Upper lobe of right lung (tissue), 1 donor: ENCODE results near the gene FAM83B. TPM values are rescaled to one million over a fixed set of nuclear protein-coding genes. Genes with fewer than 3 reads are reported as not detected.

Source experiments
- ATAC-seq: fragments of 200-7000 bp; cut with Tn5 transposase; one replicate; pipeline ENCODE4 v1.9.1; 2020; ENCODE audit warnings: mild to moderate bottlenecking, moderate library complexity
- DNase-seq: peaks from one replicate; pipeline ENCODE4 v3.0.0-alpha.2; 2020
- H3K27ac ChIP-seq: fragments of 200-600 bp; one replicate; pipeline ENCODE4 v1.8.0; 2022
- H3K27me3 ChIP-seq: fragments of 200-600 bp; one replicate; pipeline ENCODE4 v1.8.0; 2022; ENCODE audit warnings: mild to moderate bottlenecking
- H3K36me3 ChIP-seq: fragments of 200-600 bp; one replicate; pipeline ENCODE4 v1.8.0; 2022
- H3K4me1 ChIP-seq: fragments of 200-600 bp; one replicate; pipeline ENCODE4 v1.8.0; 2022
- H3K4me3 ChIP-seq: fragments of 200-600 bp; one replicate; pipeline ENCODE4 v1.8.0; 2022; ENCODE audit warnings: mild to moderate bottlenecking
- H3K9me3 ChIP-seq: fragments of 200-600 bp; one replicate; pipeline ENCODE4 v1.8.0; 2022
- CTCF ChIP-seq: fragments of 200-600 bp; IDR thresholded peaks from one replicate; pipeline ENCODE4 v1.8.0; 2022; ENCODE audit warnings: antibody characterized with exemption
- intact Hi-C: fragments of 100-400 bp; cut with DNase I; formaldehyde crosslinking; loops from one replicate; pipeline ENCODE4 v1.11.0; 2022
- total RNA-seq: library from RNA; stranded (reverse); fragmentation: NEBNext Ultra II Directional; extraction: Animal tissue kit (Norgen Biotek cat#: 25700); gene quantifications from one replicate; pipeline ENCODE4 v1.2.1, GENCODE V29; 2021
- donor health status: DM: no; HTN: yes; CAD: no; lungs with severe emphysema.

Gene FAM83B
- total RNA-seq, 1 donor from 2014 or later = 0.20 TPM

- no peak for TF ChIP-seq CTCF
- no peaks in the 10 kb centered on the region for H3K27me3 ChIP-seq
- ATAC-seq (no peak), DNase-seq (no peak)
- no peak overlapping the region for H3K27ac ChIP-seq
- H3K4me1 ChIP-seq = no peaks in the 10 kb centered on the region
- no peak overlapping the region for H3K4me3 ChIP-seq
- no peaks in the 10 kb centered on the region for H3K36me3 ChIP-seq
- no peaks in the 10 kb centered on the region for H3K9me3 ChIP-seq
- intact Hi-C loops = no loop called here
Observed at GRCh38 chr6:54920628-54921027, 74.1 kb downstream of the FAM83B start.

- Histone ChIP-seq H3K36me3 (no peaks in the 10 kb centered on the region), H3K4me1 (no peaks in the 10 kb centered on the region), H3K4me3 (no peak overlapping the region), H3K27ac (no peak overlapping the region), H3K9me3 (no peaks in the 10 kb centered on the region), H3K27me3 (no peaks in the 10 kb centered on the region)
- intact Hi-C loops = no loop called here
- no peak for DNase-seq
- TF ChIP-seq CTCF = no peak
- ATAC-seq = no peak
Observed at GRCh38 chr6:54921891-54922290, 75.3 kb downstream of the FAM83B start.

- H3K9me3 ChIP-seq = no peaks in the 10 kb centered on the region
- intact Hi-C loops = no loop called here
- DNase-seq = no peak
- H3K27me3 ChIP-seq = no peaks in the 10 kb centered on the region
- H3K36me3 ChIP-seq = no peaks in the 10 kb centered on the region
- H3K4me1 ChIP-seq = no peaks in the 10 kb centered on the region
- H3K27ac ChIP-seq = no peak overlapping the region
- ATAC-seq = no peak
- no peak overlapping the region for H3K4me3 ChIP-seq
- no peak for TF ChIP-seq CTCF
Observed at GRCh38 chr6:54929245-54929909, 82.8 kb downstream of the FAM83B start.

GRCh38 chr6:54932622-54933021 lies 86.1 kb downstream of the FAM83B start:
- no peaks in the 10 kb centered on the region for H3K27me3 ChIP-seq
- DNase-seq (no peak), ATAC-seq (no peak)
- H3K4me1 ChIP-seq = no peaks in the 10 kb centered on the region
- TF ChIP-seq CTCF = no peak
- no peak overlapping the region for H3K4me3 ChIP-seq
- intact Hi-C loops = no loop called here
- no peaks in the 10 kb centered on the region for H3K36me3 ChIP-seq
- H3K27ac ChIP-seq = no peak overlapping the region
- no peaks in the 10 kb centered on the region for H3K9me3 ChIP-seq

GRCh38 chr6:54935739-54936138 lies 89.2 kb downstream of the FAM83B start:
- no peak overlapping the region for H3K4me3 ChIP-seq
- TF ChIP-seq CTCF = no peak
- H3K27me3 ChIP-seq = no peaks in the 10 kb centered on the region
- ATAC-seq (no peak), DNase-seq (no peak)
- no peaks in the 10 kb centered on the region for H3K36me3 ChIP-seq
- no peaks in the 10 kb centered on the region for H3K4me1 ChIP-seq
- intact Hi-C loops = no loop called here
- no peak overlapping the region for H3K27ac ChIP-seq
- no peaks in the 10 kb centered on the region for H3K9me3 ChIP-seq

GRCh38 chr6:54937371-54937770 lies 90.8 kb downstream of the FAM83B start:
- DNase-seq (no peak), ATAC-seq (no peak)
- intact Hi-C loops = no loop called here
- Histone ChIP-seq H3K36me3 (no peaks in the 10 kb centered on the region), H3K27me3 (no peaks in the 10 kb centered on the region), H3K4me1 (no peaks in the 10 kb centered on the region), H3K4me3 (no peak overlapping the region), H3K9me3 (no peaks in the 10 kb centered on the region), H3K27ac (no peak overlapping the region)
- TF ChIP-seq CTCF = no peak
